GM06990 (cell line): ENCODE results near the gene LPCAT1.
A peak's percentile ranks its signal among the peaks of the same experiment; 100 is the strongest.

ENCODE experiments used
- DNase-seq: peaks from one replicate; pipeline ENCODE4 v3.0.0-alpha.2; 2011; ENCODE audit not compliant: insufficient read length; ENCODE audit errors: extremely low read depth
- H3K27me3 ChIP-seq: replicated peaks from 2 replicates; pipeline ENCODE4 v1.6.0; 2011; ENCODE audit warnings: low read length; ENCODE audit not compliant: control insufficient read depth, insufficient read depth
- H3K36me3 ChIP-seq: 2 replicates; pipeline ENCODE4 v1.5.1; 2011; ENCODE audit warnings: low read length; ENCODE audit not compliant: control insufficient read depth, insufficient read depth
- H3K4me3 ChIP-seq: replicated peaks from 2 replicates; pipeline ENCODE4 v1.5.1; 2011; ENCODE audit warnings: low read depth, mild to moderate bottlenecking, control low read depth, low read length
- CTCF ChIP-seq: IDR thresholded peaks from 2 replicates; pipeline ENCODE4 v1.5.1; 2011; ENCODE audit warnings: low read length, control low read depth, mild to moderate bottlenecking, inconsistent platforms; ENCODE audit not compliant: insufficient read depth, poor library complexity, severe bottlenecking

LPCAT1 gene

GRCh38 chr5:1503241-1504068 is 20.3 kb downstream of the LPCAT1 start:
- H3K4me3 ChIP-seq, result peak overlapping the region; percentile 59
- peak; percentile 69 for DNase-seq
- H3K36me3 ChIP-seq, result peaks cover 19% of the 10 kb centered on the region
- no peaks in the 10 kb centered on the region for H3K27me3 ChIP-seq
- TF ChIP-seq CTCF, result no peak

GRCh38 chr5:1502737-1503120 is 21.0 kb downstream of the LPCAT1 start:
- TF ChIP-seq CTCF, result no peak
- Histone ChIP-seq H3K36me3 (peaks cover 17% of the 10 kb centered on the region), H3K4me3 (peak overlapping the region; percentile 59), H3K27me3 (no peaks in the 10 kb centered on the region)
- no peak for DNase-seq

- Histone ChIP-seq H3K36me3 (peaks cover 17% of the 10 kb centered on the region), H3K4me3 (peak overlapping the region; percentile 59), H3K27me3 (no peaks in the 10 kb centered on the region)
- no peak for TF ChIP-seq CTCF
- peak; percentile 86 for DNase-seq
These were observed 21.6 kb downstream of the LPCAT1 start for GRCh38 chr5:1502046-1502736.

- H3K36me3 ChIP-seq, result peaks cover 19% of the 10 kb centered on the region
- DNase-seq, result no peak
- H3K4me3 ChIP-seq, result peak overlapping the region; percentile 37
- no peaks in the 10 kb centered on the region for H3K27me3 ChIP-seq
- TF ChIP-seq CTCF, result no peak
These were observed 22.3 kb downstream of the LPCAT1 start for GRCh38 chr5:1501372-1502045.

DNA sequence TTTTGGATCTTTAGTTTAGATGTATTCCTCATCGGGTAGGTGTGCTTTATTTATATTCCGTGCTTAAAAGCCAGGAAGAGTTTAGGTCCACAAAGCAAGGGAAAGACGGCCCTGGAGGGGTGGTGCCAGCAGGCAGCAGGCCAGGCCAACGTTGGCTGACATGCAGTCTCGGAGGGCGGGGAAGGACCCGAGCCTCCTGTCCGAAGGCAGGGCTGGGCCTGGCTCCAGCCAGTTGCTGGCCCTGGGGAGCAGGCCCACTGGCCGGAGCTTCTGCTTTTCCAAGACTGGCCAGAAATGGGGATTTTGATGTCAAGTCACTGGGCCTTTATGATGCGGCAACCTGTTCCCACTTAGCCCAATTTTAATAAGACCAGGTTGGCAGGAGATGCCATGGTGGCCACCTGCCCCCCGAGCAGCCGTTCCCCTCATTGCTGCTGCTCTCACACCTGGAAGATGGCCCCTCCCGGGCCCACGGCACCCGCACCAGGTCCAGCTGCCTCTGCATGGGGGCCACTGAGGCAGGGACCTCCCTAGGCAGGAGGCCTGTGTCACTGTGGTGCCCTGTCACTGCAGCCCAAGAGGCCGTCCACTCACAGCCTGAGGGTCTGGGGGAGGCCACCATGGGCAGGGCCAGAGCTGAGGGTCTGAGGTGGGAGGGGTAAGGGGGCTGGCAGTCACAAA is 23.2 kb downstream of the LPCAT1 start:
- no peaks in the 10 kb centered on the region for H3K27me3 ChIP-seq
- H3K36me3 ChIP-seq, result peaks cover 17% of the 10 kb centered on the region
- no peak for DNase-seq
- H3K4me3 ChIP-seq, result no peak overlapping the region
- no peak for TF ChIP-seq CTCF
